Measurements from ENCODE around the gene ASCC1. TPM values are rescaled to one million over a fixed set of nuclear protein-coding genes. Genes with fewer than 3 reads are reported as not detected.

The ASCC1 gene
- total RNA-seq, 4 donors from 2014 or later = 13.4 to 34.0 (median 20.5) TPM

DNA sequence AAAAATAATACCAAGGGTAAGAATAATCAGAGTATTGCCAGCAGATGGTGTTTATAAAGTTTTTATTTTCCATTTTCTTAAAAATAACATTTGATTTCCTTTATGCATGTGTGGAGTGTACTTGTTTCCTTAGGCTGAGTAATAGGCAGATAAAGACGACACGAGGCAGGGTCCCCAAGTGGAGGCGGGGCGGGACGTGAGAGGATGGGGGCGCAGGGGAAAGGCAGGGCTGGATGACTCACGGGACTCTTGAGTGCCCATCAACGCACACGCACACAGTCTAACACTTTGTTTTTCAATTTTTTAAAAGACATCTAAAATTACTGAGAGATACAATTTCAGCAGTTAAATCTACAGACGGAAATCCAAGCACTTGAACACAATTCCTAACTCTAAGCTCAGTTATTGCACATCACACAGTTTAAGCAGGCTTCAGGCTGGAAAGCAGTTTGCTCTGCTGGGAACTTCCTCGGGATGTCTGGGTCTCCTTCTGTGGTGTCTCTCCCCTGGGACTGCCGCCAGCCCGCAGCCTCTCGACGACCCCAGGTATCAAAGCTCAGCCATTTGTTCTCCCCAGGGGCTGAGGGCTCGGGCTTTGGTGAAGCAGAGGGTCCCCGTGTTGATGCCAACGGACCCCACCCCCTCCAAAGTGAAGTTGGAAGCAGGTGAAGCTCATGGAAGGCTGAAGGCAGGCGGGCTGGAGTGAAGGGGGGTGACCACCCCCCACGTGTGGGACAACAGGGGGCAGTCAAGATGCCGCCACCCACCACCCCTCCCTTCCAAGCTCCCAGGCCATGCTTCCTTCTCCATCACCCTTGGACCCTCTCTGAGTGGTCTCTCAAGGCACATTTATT, 156.9 kb downstream of the ASCC1 start:
- in situ Hi-C loops (cut with MboI; ENCODE audit: low pct_ligation_motif_present in 1 of 4, low pct_unique_long_range_greater_than_20kb in 1 of 4, low sequenced_read_pairs in 3 of 4) = loop anchor here in 2 of 4 donors (25.0 kb wide), 1 partner anchor 278 kb away; no protein-coding TSS in a partner anchor
- intact Hi-C loops (cut with DNase I; ENCODE audit: low total_unique reads) = no loop called here

DNA sequence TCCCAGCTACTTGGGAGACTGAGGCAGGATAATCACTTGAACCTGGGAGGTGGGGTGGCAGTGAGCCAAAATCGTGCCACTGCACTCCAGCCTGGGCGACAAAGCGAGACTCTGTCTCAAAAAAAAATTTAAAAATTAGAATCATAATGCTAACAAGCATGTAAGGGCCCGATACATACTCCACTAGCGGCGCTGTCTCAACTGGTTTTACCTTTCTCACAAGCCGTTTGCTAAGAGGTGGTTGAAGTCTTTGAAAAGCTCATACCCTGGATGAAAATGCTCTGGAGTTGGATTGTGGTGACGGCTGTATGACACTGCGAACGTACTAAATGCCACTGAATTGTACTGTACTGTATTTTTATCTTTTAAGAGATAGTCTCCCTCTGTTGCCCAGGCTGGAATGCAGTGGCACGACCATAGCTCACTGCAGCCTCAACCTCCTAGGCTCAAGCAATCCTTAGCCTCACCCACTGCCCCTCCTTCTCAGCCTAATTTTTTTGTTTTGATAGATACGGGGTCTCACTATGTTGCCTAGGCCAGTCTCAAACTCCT, 157.7 kb downstream of the ASCC1 start:
- 50 to 92% methylated on average over 1 to 12 of the region's 12 CpGs for WGBS, 2 donors (ENCODE audit: low coverage in 1 of 2)
- TF ChIP-seq POLR2AphosphoS5 (IDR thresholded peaks at IDR 0.05) (no peak), POLR2A (IDR thresholded peaks at IDR 0.05) (no peak), EP300 (IDR thresholded peaks at IDR 0.05; ENCODE audit: low read depth) (no peak)
- TF ChIP-seq, protein P1, sequence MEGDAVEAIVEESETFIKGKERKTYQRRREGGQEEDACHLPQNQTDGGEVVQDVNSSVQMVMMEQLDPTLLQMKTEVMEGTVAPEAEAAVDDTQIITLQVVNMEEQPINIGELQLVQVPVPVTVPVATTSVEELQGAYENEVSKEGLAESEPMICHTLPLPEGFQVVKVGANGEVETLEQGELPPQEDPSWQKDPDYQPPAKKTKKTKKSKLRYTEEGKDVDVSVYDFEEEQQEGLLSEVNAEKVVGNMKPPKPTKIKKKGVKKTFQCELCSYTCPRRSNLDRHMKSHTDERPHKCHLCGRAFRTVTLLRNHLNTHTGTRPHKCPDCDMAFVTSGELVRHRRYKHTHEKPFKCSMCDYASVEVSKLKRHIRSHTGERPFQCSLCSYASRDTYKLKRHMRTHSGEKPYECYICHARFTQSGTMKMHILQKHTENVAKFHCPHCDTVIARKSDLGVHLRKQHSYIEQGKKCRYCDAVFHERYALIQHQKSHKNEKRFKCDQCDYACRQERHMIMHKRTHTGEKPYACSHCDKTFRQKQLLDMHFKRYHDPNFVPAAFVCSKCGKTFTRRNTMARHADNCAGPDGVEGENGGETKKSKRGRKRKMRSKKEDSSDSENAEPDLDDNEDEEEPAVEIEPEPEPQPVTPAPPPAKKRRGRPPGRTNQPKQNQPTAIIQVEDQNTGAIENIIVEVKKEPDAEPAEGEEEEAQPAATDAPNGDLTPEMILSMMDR (IDR thresholded peaks at IDR 0.05) = no peak
- Histone ChIP-seq H3K27me3 (no peaks in the 10 kb centered on the region), H3K27ac (no peak overlapping the region), H3K4me3 (no peak overlapping the region), H3K9me3 (no peaks in the 10 kb centered on the region), H3K4me1 (no peaks in the 10 kb centered on the region), H3K36me3 (no peaks in the 10 kb centered on the region)
- no peak for DNase-seq
- intact Hi-C loops (cut with DNase I; ENCODE audit: low total_unique reads) = no loop called here
- in situ Hi-C loops (cut with MboI; ENCODE audit: low pct_ligation_motif_present in 1 of 4, low pct_unique_long_range_greater_than_20kb in 1 of 4, low sequenced_read_pairs in 3 of 4) = loop anchor here in 2 of 4 donors (25.0 kb wide), 1 partner anchor 279 kb away; no protein-coding TSS in a partner anchor

More for the DNA sequence above, 156.9 kb downstream of the ASCC1 start:
- 60 to 61% methylated on average over 3 to 21 of the region's 21 CpGs for WGBS, 2 donors (ENCODE audit: low coverage in 1 of 2)
- Histone ChIP-seq H3K4me1 (peaks cover 0 to 6% (median 2%) of the 10 kb centered on the region in 4 donors), H3K4me3 (no peak overlapping the region), H3K9me3 (no peaks in the 10 kb centered on the region), H3K36me3 (no peaks in the 10 kb centered on the region), H3K27me3 (no peaks in the 10 kb centered on the region), H3K27ac (no peak overlapping the region)
- no peak for TF ChIP-seq POLR2AphosphoS5 (IDR thresholded peaks at IDR 0.05)
- TF ChIP-seq, protein P1 (IDR thresholded peaks at IDR 0.05) = no peak
- no peak for TF ChIP-seq EP300 (IDR thresholded peaks at IDR 0.05; ENCODE audit: low read depth)
- TF ChIP-seq POLR2A (IDR thresholded peaks at IDR 0.05) = no peak
- DNase-seq = no peak

DNA sequence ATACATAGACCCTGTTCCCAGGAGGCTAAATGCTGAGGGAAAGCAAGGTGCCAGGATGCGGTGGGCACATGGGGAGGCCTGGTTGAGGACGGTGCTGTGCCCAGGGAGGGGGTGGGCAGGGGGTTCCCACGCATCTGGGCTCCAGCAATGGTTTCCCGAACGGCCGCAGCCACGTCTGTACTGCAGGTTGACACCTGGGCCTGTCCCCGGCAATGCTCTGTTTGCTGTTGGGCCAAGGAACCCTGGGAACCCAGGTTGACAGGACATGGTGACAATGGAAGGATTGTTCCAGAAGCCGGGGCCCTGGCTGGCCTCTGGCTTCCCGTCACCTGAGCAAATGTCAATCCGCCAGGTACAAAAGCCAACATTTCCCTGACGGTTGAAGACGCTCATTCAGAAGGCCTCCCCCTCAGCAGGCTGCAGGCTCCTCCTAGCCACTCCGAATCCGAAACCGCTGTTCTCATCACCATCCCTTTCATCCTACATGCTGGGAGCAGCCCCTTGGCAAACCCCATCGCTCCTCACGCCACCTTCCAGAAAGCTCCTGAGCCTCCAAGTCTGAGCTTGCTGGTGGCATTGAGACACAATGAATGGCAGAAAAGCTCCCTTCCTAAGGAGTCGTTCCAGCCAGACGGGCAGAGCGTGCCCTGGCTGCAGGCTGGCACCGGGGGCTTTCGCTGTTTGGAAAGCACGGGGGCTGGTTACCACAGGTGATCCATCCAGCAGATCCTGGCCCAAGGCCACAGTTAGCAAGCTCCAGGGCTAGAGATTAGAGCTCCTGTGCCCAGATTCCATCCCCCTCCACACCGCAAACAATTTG, 158.9 kb downstream of the ASCC1 start:
- H3K27ac ChIP-seq = no peak overlapping the region
- no peak for DNase-seq
- TF ChIP-seq EP300 (IDR thresholded peaks at IDR 0.05; ENCODE audit: low read depth) (no peak), POLR2AphosphoS5 (IDR thresholded peaks at IDR 0.05) (no peak), POLR2A (IDR thresholded peaks at IDR 0.05) (no peak)
- TF ChIP-seq, protein P1 (IDR thresholded peaks at IDR 0.05) = no peak
- H3K9me3 ChIP-seq = no peaks in the 10 kb centered on the region
- WGBS, 2 donors (ENCODE audit: low coverage in 1 of 2) = 87% methylated on average over 24 of the region's 25 CpGs; no CpG with 5 or more reads in 1 of the 2 donors
- H3K27me3 ChIP-seq = no peaks in the 10 kb centered on the region
- intact Hi-C loops (cut with DNase I; ENCODE audit: low total_unique reads) = no loop called here
- H3K36me3 ChIP-seq = no peaks in the 10 kb centered on the region
- no peaks in the 10 kb centered on the region for H3K4me1 ChIP-seq
- no peak overlapping the region for H3K4me3 ChIP-seq
- in situ Hi-C loops (cut with MboI; ENCODE audit: low pct_ligation_motif_present in 1 of 4, low pct_unique_long_range_greater_than_20kb in 1 of 4, low sequenced_read_pairs in 3 of 4) = loop anchor here in 2 of 4 donors (25.0 kb wide), 1 partner anchor 280 kb away; no protein-coding TSS in a partner anchor
